Eye (tissue), 1 donor: ENCODE results near the gene TMEM271.
"Not testable (repeated sequence)": the region's sequence is repeated elsewhere in the genome, so short reads cannot be mapped to it uniquely, and the experiment has no call there.

Experiments
- DNase-seq: peaks from one replicate; pipeline ENCODE4 v3.0.0-alpha.2; 2015

TMEM271 gene

GRCh38 chr4:609400-610050 lies 33.4 kb upstream of the TMEM271 start:
- DNase-seq, result no peak

GRCh38 chr4:608236-608635 lies 32.1 kb upstream of the TMEM271 start:
- DNase-seq, result no peak

GRCh38 chr4:605702-606425 lies 29.8 kb upstream of the TMEM271 start:
- no peak for DNase-seq

GRCh38 chr4:604131-604530 lies 28.0 kb upstream of the TMEM271 start:
- no peak for DNase-seq

GRCh38 chr4:602559-602942 lies 26.5 kb upstream of the TMEM271 start:
- DNase-seq, result peak; percentile 81

GRCh38 chr4:601612-602558 lies 25.8 kb upstream of the TMEM271 start:
- no peak for DNase-seq

GRCh38 chr4:600850-601515 lies 24.9 kb upstream of the TMEM271 start:
- no peak for DNase-seq

- DNase-seq, result no peak
Observed at GRCh38 chr4:600166-600565, 24.1 kb upstream of the TMEM271 start.

- DNase-seq, result no peak
Observed at GRCh38 chr4:598925-599324, 22.8 kb upstream of the TMEM271 start.

GRCh38 chr4:592825-593520 lies 16.9 kb upstream of the TMEM271 start:
- no peak for DNase-seq

GRCh38 chr4:592178-592577 lies 16.1 kb upstream of the TMEM271 start:
- not testable (repeated sequence) for DNase-seq

- DNase-seq, result no peak
Observed at GRCh38 chr4:590313-590841, 14.3 kb upstream of the TMEM271 start.

- DNase-seq, result no peak
Observed at GRCh38 chr4:589219-589963, 13.3 kb upstream of the TMEM271 start.

- no peak for DNase-seq
Observed at GRCh38 chr4:588351-588849, 12.3 kb upstream of the TMEM271 start.

GRCh38 chr4:587671-588350 lies 11.7 kb upstream of the TMEM271 start:
- DNase-seq, result no peak

GRCh38 chr4:583820-584219 lies 7.7 kb upstream of the TMEM271 start:
- no peak for DNase-seq

- peak; percentile 8 for DNase-seq
Observed at GRCh38 chr4:581753-582361, 5.8 kb upstream of the TMEM271 start.

GRCh38 chr4:581181-581580 lies 5.1 kb upstream of the TMEM271 start:
- DNase-seq, result no peak

GRCh38 chr4:579543-580175 lies 3.6 kb upstream of the TMEM271 start:
- no peak for DNase-seq
